ENCODE data around the gene SYT1. TPM values are rescaled to one million over a fixed set of nuclear protein-coding genes. Genes with fewer than 3 reads are reported as not detected.

SYT1 gene
- total and polyA plus RNA-seq, 7 donors, result 2.8 to 20.0 (median 10.6) TPM; not detected in 1

DNA sequence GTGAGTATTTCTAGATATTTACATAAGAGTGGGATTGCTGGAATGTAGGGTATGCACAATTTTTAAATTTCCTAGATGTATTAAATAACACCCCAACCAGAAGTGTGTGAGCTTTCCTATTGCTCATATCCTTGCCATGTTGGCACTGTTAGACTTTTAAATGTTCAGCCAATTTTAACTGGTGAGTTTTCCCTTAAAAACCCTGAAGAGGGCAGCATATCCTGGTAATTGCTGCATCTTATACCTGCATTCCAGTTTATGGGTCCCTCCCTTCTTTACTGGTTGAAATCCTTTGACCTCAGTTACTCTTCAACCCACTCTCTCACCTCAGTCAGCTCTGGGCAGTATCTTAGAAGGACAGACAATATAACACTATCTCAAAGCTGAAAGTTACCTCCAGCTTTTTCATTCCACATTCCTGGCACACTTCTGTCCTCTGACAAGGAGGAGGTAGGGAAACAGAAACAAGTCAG is 555.6 kb downstream of the SYT1 start:
- DNase-seq, result no peak
- H3K9me3 ChIP-seq, result no peaks in the 10 kb centered on the region
- intact Hi-C loops (cut with DNase I), result no loop called here
- no peak for TF ChIP-seq POLR2AphosphoS5 (IDR thresholded peaks at IDR 0.05)
- TF ChIP-seq EP300 (IDR thresholded peaks at IDR 0.05), result no peak
- no peak for TF ChIP-seq POLR2A (IDR thresholded peaks at IDR 0.05)
- TF ChIP-seq, protein P1, sequence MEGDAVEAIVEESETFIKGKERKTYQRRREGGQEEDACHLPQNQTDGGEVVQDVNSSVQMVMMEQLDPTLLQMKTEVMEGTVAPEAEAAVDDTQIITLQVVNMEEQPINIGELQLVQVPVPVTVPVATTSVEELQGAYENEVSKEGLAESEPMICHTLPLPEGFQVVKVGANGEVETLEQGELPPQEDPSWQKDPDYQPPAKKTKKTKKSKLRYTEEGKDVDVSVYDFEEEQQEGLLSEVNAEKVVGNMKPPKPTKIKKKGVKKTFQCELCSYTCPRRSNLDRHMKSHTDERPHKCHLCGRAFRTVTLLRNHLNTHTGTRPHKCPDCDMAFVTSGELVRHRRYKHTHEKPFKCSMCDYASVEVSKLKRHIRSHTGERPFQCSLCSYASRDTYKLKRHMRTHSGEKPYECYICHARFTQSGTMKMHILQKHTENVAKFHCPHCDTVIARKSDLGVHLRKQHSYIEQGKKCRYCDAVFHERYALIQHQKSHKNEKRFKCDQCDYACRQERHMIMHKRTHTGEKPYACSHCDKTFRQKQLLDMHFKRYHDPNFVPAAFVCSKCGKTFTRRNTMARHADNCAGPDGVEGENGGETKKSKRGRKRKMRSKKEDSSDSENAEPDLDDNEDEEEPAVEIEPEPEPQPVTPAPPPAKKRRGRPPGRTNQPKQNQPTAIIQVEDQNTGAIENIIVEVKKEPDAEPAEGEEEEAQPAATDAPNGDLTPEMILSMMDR (IDR thresholded peaks at IDR 0.05), result peak in 3 of 4 experiments; percentile 32 to 41 (median 37)
- peak overlapping the region in 3 of 4 donors; percentile 8 to 38 (median 19) for H3K27ac ChIP-seq
- peaks cover 0 to 44% (median 18%) of the 10 kb centered on the region in 4 donors for H3K4me1 ChIP-seq
- H3K27me3 ChIP-seq, result no peaks in the 10 kb centered on the region
- H3K4me3 ChIP-seq, result no peak overlapping the region
- no peaks in the 10 kb centered on the region for H3K36me3 ChIP-seq

DNA sequence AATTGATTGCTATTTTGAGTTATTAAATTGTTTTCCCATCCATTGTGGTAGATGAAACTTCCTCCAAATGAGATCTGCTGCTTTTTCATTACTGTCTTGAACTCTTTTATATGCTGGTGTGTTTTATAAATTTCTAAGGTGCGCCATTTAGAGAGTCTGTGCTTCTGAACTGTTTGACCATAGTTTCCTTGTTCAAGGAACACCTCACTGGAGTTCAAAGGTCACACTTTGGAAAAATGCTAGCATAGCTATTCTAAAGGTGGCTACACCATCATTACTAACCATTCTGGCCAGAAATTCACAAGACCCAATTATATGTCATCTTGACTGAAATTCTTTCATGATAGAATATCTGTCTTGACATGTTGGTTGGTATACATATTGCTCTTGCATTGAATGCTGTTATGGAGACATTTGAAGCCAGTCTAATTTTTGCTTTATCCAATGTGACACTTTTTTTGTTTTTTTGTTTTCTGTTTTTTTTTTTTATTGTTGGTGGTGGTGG is 556.7 kb downstream of the SYT1 start:
- WGBS, 2 donors, result 63 to 91% methylated on average over 1 of the region's 1 CpG
- no peaks in the 10 kb centered on the region for H3K9me3 ChIP-seq
- no peak overlapping the region for H3K4me3 ChIP-seq
- no peaks in the 10 kb centered on the region for H3K36me3 ChIP-seq
- no peaks in the 10 kb centered on the region for H3K27me3 ChIP-seq
- DNase-seq, result no peak
- TF ChIP-seq EP300 (IDR thresholded peaks at IDR 0.05), result no peak
- TF ChIP-seq POLR2AphosphoS5 (IDR thresholded peaks at IDR 0.05), result no peak
- peaks cover 0 to 44% (median 15%) of the 10 kb centered on the region in 4 donors for H3K4me1 ChIP-seq
- intact Hi-C loops (cut with DNase I), result no loop called here
- peak overlapping the region in 1 of 4 donors; percentile 19 for H3K27ac ChIP-seq

DNA sequence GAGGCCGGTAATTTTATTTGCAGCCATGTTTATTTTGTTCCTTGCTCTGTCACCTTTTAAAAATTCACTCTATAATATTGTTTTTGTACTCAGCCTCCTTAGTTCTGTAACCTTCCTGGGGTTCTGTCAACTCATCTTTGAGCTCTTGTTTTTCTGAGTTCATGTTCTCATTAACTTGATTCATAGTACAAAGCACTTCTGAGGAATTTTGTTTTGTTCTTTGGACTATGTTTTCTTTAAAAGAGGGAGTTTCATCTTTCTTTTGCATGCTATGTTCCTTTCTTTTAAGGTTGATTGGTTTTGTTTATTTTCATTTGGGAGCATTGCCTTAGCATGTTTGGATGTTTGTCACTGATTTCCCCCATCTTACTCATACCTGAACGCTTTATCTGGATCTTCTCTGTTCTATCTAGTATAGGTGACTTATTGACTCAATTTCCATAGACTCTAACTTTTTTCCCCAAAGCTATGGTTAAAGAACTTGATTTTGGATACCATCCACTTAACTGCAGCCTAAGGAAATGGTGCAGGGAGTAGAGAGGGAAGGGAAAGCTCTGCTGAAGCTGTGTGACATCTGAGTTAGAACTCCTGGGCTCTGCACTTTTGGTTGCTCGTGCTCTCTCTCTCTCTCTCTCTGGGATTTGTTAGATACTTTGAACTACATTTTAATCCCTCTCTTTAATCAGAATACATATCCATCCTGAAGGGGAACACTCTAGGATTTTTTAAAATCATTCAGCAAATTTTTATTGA is 557.7 kb downstream of the SYT1 start:
- intact Hi-C loops (cut with DNase I), result no loop called here
- H3K9me3 ChIP-seq, result no peaks in the 10 kb centered on the region
- H3K36me3 ChIP-seq, result no peaks in the 10 kb centered on the region
- no peak overlapping the region for H3K27ac ChIP-seq
- H3K27me3 ChIP-seq, result no peaks in the 10 kb centered on the region
- peaks cover 0 to 44% (median 15%) of the 10 kb centered on the region in 4 donors for H3K4me1 ChIP-seq
- DNase-seq, result no peak
- no peak for TF ChIP-seq POLR2A (IDR thresholded peaks at IDR 0.05)
- TF ChIP-seq EP300 (IDR thresholded peaks at IDR 0.05), result no peak
- no peak for TF ChIP-seq POLR2AphosphoS5 (IDR thresholded peaks at IDR 0.05)
- TF ChIP-seq, protein P1 (IDR thresholded peaks at IDR 0.05), result no peak
- 70 to 83% methylated on average over 3 of the region's 3 CpGs for WGBS, 2 donors
- H3K4me3 ChIP-seq, result no peak overlapping the region

DNA sequence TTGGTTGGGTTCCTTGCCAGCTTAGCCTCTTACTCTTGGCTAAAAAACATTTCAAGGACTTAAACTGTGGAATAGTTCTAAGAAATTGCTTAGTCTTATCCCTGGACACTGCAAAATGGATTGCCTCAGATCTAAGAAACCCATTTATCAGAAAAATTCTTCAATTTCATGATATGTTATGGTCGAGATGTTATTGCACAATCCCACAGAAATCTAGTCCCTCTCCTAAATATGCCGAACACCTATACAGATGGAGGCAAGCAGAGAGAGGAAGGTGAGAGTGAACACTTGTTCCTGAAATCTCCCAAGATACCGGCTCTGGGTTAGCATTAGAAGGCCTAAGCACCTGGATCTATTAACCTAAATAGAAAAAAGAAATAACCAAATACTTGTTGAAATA is 559.0 kb downstream of the SYT1 start:
- no peak for DNase-seq
- Histone ChIP-seq H3K27me3 (no peaks in the 10 kb centered on the region), H3K4me3 (no peak overlapping the region), H3K36me3 (no peaks in the 10 kb centered on the region), H3K27ac (no peak overlapping the region), H3K9me3 (no peaks in the 10 kb centered on the region), H3K4me1 (peaks cover 0 to 44% (median 15%) of the 10 kb centered on the region in 4 donors)
- intact Hi-C loops (cut with DNase I), result no loop called here
- no peak for TF ChIP-seq POLR2AphosphoS5 (IDR thresholded peaks at IDR 0.05)
- no peak for TF ChIP-seq POLR2A (IDR thresholded peaks at IDR 0.05)
- TF ChIP-seq, protein P1 (IDR thresholded peaks at IDR 0.05), result no peak
- TF ChIP-seq EP300 (IDR thresholded peaks at IDR 0.05), result no peak
- 93% methylated on average over 3 of the region's 3 CpGs for WGBS, 2 donors

DNA sequence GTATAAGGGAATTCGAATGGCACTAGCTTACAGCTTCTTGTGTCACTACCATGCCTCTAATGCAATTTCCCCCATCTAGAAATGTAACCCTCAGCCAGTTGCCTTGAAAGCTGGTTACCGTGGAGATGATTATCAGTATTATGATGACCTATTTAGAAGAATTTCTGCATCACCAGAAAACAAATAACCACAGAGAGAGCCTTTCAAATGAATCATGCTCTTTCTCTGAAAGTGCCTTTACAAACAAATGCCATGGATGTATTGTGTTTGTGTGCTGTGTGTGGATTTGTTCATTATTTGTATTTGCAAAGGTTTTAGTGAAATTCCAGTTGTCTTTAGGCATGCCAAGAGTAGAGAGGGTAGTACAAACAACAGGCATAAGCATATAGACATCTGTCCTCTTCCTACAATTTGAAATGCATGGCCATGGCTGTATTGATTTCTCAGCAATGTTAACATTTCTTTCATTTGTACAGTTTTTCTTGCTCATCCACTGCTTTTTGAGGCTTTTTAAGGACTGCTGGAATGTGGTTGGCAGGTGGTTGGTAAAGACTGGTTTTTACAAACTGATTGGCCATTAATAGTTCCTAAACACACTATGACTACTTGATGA is 559.6 kb downstream of the SYT1 start:
- no peak overlapping the region for H3K4me3 ChIP-seq
- H3K9me3 ChIP-seq, result no peaks in the 10 kb centered on the region
- no peaks in the 10 kb centered on the region for H3K36me3 ChIP-seq
- no peak for DNase-seq
- TF ChIP-seq POLR2AphosphoS5 (IDR thresholded peaks at IDR 0.05), result no peak
- no peak for TF ChIP-seq POLR2A (IDR thresholded peaks at IDR 0.05)
- no peak for TF ChIP-seq EP300 (IDR thresholded peaks at IDR 0.05)
- TF ChIP-seq, protein P1 (IDR thresholded peaks at IDR 0.05), result no peak
- 83 to 84% methylated on average over 2 of the region's 2 CpGs for WGBS, 2 donors
- H3K27me3 ChIP-seq, result no peaks in the 10 kb centered on the region
- intact Hi-C loops (cut with DNase I), result no loop called here
- H3K27ac ChIP-seq, result no peak overlapping the region
- peaks cover 0 to 44% (median 15%) of the 10 kb centered on the region in 4 donors for H3K4me1 ChIP-seq

All from sigmoid colon (tissue), 7 donors.